BE2C (cell line): Measurements from ENCODE around the gene HBB.

Experiments
- DNase-seq: peaks from one replicate; pipeline ENCODE4 v3.0.0-alpha.2; 2020
- H3K27me3 ChIP-seq: fragments of 250-450 bp; sonication (Bioruptor Pico); 2 replicates; pipeline ENCODE4 v1.5.1; 2020; ENCODE audit warnings: mild to moderate bottlenecking
- H3K36me3 ChIP-seq: fragments of 250-450 bp; sonication (Bioruptor Pico); 2 replicates; pipeline ENCODE4 v1.5.1; 2020; ENCODE audit warnings: mild to moderate bottlenecking
- H3K4me1 ChIP-seq: fragments of 250-450 bp; sonication (Bioruptor Pico); 2 replicates; pipeline ENCODE4 v1.5.1; 2020
- H3K4me3 ChIP-seq: 2 replicates; pipeline ENCODE4 v1.5.1; 2011; ENCODE audit warnings: low read depth, low read length
- H3K9me3 ChIP-seq: fragments of 250-450 bp; sonication (Bioruptor Pico); 2 replicates; pipeline ENCODE4 v1.5.1; 2020
- CTCF ChIP-seq: IDR thresholded peaks from 2 replicates; pipeline ENCODE4 v1.5.1; 2012; ENCODE audit warnings: mild to moderate bottlenecking, low read depth, low read length

Gene HBB

GRCh38 chr11:5242208-5242607 is 15.3 kb upstream of the HBB start:
- no peaks in the 10 kb centered on the region for H3K4me1 ChIP-seq
- no peak for TF ChIP-seq CTCF
- no peaks in the 10 kb centered on the region for H3K9me3 ChIP-seq
- no peaks in the 10 kb centered on the region for H3K27me3 ChIP-seq
- no peak for DNase-seq
- H3K4me3 ChIP-seq, result no peak overlapping the region
- no peaks in the 10 kb centered on the region for H3K36me3 ChIP-seq

GRCh38 chr11:5241458-5241857 is 14.6 kb upstream of the HBB start:
- no peak for DNase-seq
- no peak for TF ChIP-seq CTCF
- Histone ChIP-seq H3K4me3 (no peak overlapping the region), H3K36me3 (no peaks in the 10 kb centered on the region), H3K27me3 (no peaks in the 10 kb centered on the region), H3K4me1 (no peaks in the 10 kb centered on the region), H3K9me3 (no peaks in the 10 kb centered on the region)

GRCh38 chr11:5240458-5240857 is 13.6 kb upstream of the HBB start:
- Histone ChIP-seq H3K4me1 (no peaks in the 10 kb centered on the region), H3K36me3 (no peaks in the 10 kb centered on the region), H3K27me3 (no peaks in the 10 kb centered on the region), H3K9me3 (no peaks in the 10 kb centered on the region), H3K4me3 (no peak overlapping the region)
- no peak for TF ChIP-seq CTCF
- DNase-seq, result no peak

GRCh38 chr11:5240056-5240455 is 13.2 kb upstream of the HBB start:
- H3K9me3 ChIP-seq, result no peaks in the 10 kb centered on the region
- DNase-seq, result no peak
- no peaks in the 10 kb centered on the region for H3K36me3 ChIP-seq
- no peak for TF ChIP-seq CTCF
- H3K4me1 ChIP-seq, result no peaks in the 10 kb centered on the region
- no peaks in the 10 kb centered on the region for H3K27me3 ChIP-seq
- H3K4me3 ChIP-seq, result no peak overlapping the region

- no peaks in the 10 kb centered on the region for H3K27me3 ChIP-seq
- DNase-seq, result no peak
- TF ChIP-seq CTCF, result no peak
- no peaks in the 10 kb centered on the region for H3K4me1 ChIP-seq
- H3K9me3 ChIP-seq, result no peaks in the 10 kb centered on the region
- no peaks in the 10 kb centered on the region for H3K36me3 ChIP-seq
- H3K4me3 ChIP-seq, result no peak overlapping the region
Measured at GRCh38 chr11:5239046-5239445, 12.2 kb upstream of the HBB start.

- Histone ChIP-seq H3K27me3 (no peaks in the 10 kb centered on the region), H3K9me3 (no peaks in the 10 kb centered on the region), H3K4me3 (no peak overlapping the region), H3K36me3 (no peaks in the 10 kb centered on the region), H3K4me1 (no peaks in the 10 kb centered on the region)
- no peak for TF ChIP-seq CTCF
- no peak for DNase-seq
Measured at GRCh38 chr11:5238486-5238885, 11.6 kb upstream of the HBB start.
